ENCODE measurements around the gene B3GLCT.
"Not testable (repeated sequence)": the region's sequence is repeated elsewhere in the genome, so short reads cannot be mapped to it uniquely, and the experiment has no call there.

B3GLCT gene

DNA sequence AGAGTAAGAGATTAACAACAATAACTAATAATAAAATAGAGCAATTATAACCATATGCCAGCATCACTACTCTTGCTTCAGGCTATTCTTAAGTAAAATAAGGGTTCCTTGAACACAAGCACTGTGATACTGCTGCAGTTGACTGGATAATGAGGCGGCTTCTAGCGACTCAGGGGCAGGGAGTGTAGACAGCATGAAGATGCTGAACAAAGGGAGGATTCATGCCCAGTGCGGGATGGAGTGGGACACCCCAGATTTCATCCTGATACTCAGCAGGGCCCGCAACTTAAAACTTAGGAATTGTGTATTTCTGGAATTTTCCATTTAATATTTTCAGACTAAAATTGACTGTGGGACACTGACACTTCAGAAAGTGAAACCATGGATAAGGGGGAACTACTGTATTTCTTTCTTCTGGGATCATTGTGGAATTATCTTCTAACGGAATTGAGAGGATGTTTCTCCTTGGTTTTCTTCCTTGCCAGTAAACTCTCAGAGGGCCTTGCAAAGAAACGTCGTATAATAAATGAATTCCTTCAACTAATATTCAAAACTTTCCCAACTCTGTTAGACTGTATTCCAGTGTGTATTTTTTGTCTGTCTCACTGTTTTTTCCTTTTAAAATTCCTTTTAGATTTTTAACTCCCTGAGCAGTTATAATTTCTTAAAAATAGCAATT, 127.5 kb downstream of the B3GLCT start:
- TF ChIP-seq, protein P1, sequence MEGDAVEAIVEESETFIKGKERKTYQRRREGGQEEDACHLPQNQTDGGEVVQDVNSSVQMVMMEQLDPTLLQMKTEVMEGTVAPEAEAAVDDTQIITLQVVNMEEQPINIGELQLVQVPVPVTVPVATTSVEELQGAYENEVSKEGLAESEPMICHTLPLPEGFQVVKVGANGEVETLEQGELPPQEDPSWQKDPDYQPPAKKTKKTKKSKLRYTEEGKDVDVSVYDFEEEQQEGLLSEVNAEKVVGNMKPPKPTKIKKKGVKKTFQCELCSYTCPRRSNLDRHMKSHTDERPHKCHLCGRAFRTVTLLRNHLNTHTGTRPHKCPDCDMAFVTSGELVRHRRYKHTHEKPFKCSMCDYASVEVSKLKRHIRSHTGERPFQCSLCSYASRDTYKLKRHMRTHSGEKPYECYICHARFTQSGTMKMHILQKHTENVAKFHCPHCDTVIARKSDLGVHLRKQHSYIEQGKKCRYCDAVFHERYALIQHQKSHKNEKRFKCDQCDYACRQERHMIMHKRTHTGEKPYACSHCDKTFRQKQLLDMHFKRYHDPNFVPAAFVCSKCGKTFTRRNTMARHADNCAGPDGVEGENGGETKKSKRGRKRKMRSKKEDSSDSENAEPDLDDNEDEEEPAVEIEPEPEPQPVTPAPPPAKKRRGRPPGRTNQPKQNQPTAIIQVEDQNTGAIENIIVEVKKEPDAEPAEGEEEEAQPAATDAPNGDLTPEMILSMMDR (IDR thresholded peaks at IDR 0.05; ENCODE audit: low read depth, low read length), result no peak
- H3K4me3 ChIP-seq (ENCODE audit: low read depth, low read length), result no peak overlapping the region

DNA sequence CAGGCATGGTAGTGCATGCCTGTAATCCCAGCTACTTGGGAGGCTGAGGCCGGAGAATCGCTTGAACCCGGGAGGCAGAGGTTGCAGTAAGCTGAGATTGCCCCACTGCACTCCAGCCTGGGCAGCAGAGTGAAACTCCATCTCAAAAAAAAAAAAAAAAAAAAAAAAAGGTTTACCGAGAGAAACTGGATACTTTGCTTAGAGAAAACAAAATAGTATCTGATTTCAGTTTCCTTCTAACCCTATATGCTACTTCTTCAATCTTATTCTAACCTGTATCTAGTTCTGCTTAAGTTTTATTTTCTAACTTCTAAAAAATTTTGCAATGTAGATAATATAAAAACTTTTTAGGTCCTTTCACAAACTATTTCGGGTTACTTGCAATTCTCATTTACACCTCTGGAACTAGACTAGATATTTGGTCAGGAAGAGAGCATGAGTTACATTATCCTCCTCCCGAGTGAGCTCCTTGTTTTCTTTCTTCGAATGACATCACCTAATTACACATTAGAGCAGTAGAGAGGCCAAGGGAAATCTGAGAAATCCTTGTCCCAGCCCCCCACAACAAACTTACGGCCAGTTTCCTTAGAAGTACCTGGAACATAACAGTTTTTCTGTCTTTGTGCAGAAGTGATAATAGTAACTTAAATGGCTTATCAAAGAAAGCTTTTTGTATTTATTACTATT, 128.9 kb downstream of the B3GLCT start:
- TF ChIP-seq, protein P1 (IDR thresholded peaks at IDR 0.05; ENCODE audit: low read depth, low read length), result no peak
- no peak overlapping the region for H3K4me3 ChIP-seq (ENCODE audit: low read depth, low read length)

DNA sequence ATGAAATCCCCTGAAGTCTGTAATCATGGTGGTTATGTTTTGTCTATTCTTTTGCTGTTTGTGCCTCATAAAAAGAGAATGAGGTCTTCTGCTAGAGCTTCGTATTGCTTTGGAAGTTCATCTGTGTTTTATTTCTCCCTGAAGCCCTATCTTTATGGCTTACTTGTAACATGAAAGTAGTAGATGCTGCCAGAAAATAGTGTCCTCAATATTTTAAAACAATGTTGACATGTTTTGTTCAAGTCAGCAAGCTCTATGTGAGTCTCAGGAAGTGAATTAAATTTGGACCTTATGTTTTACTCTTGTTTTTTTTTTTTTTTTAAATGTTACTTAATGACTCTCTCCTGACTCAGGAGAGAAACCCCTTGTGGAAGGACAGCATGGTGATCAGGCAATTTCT, 130.5 kb downstream of the B3GLCT start:
- TF ChIP-seq, protein P1 (IDR thresholded peaks at IDR 0.05; ENCODE audit: low read depth, low read length), result no peak
- H3K4me3 ChIP-seq (ENCODE audit: low read depth, low read length), result no peak overlapping the region

DNA sequence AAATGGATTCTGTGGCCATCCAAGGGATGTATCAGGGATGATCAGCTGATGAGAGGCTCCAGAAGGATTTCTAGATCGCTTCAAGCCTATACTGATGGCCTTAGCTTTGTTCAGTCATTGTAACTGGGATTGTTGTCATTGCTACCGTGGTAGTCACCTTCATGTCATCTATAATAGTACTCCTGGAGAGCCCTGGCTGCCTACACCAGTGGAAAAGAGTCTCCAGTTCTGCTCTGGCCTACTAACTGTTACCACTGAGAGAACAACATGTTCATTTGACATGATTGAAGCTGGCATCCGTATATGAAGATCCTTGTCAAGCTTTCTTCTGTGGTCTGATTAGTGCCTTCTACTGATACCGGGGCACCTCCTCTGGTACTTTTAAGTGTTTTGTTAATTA, 131.3 kb downstream of the B3GLCT start:
- H3K4me3 ChIP-seq (ENCODE audit: low read depth, low read length), result no peak overlapping the region
- TF ChIP-seq, protein P1 (IDR thresholded peaks at IDR 0.05; ENCODE audit: low read depth, low read length), result no peak

DNA sequence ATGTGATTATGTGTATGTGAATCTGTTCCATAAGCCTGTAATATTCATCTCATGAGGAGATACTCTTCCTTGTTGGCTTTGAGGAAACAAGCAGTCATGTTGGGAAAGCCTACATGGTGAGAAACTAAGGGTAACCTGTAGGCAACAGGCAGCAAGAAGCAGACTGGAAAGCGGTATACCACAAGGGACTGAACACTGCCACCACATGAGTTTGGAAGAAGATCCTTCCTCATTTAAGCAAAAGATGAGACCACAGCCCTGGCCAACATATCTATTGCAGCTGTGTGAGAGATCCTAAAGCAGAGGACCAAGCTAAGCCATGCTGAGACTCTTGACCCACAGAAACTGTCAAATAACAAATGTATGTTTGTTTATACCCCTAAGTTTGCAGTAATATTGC, 134.8 kb downstream of the B3GLCT start:
- no peak overlapping the region for H3K4me3 ChIP-seq (ENCODE audit: low read depth, low read length)
- TF ChIP-seq, protein P1 (IDR thresholded peaks at IDR 0.05; ENCODE audit: low read depth, low read length), result no peak

DNA sequence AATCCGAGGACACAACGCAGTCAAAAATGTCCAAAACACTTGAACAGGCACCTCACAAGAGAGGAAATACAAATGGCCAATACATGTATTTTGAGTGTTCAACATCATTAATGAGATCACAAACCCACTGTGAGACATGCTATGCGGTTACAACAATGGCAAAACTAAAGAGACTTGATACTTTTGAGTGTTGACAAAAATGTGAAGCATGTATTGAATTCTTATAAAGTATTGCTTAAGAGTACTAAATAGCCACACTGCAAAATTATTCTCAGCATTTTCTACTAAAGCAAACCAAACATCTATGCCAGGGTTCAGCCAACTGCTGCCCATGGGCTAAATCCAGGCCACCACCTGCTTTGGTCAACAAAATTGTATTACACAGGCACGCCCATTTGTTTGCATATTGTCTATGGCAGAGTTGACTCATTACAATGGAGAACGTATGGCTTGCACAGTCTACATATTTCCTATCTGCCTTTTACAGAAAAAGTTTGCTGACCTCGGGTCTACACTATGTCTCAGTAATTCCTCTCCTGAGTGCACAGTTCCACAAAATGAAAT, 135.3 kb downstream of the B3GLCT start:
- no peak overlapping the region for H3K4me3 ChIP-seq (ENCODE audit: low read depth, low read length)
- TF ChIP-seq, protein P1 (IDR thresholded peaks at IDR 0.05; ENCODE audit: low read depth, low read length), result no peak

DNA sequence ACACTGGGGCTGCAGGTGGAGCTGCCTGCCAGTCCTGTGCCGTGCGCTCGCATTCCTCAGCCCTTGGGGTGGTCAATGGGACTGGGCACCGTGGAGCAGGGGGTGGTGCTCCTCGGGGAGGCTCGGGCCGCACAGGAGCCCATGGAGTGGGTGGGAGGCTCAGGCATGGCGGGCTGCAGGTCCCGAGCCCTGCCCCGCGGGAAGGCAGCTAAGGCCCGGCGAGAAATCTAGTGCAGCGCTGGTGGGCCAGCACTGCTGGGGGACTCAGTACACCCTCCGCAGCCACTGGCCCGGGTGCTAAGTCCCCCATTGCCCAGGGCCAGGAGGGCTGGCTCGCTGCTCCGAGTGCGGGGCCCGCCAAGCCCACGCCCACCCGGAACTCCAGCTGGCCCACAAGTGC, 139.8 kb downstream of the B3GLCT start:
- H3K4me3 ChIP-seq (ENCODE audit: low read depth, low read length), result not testable (repeated sequence)

DNA sequence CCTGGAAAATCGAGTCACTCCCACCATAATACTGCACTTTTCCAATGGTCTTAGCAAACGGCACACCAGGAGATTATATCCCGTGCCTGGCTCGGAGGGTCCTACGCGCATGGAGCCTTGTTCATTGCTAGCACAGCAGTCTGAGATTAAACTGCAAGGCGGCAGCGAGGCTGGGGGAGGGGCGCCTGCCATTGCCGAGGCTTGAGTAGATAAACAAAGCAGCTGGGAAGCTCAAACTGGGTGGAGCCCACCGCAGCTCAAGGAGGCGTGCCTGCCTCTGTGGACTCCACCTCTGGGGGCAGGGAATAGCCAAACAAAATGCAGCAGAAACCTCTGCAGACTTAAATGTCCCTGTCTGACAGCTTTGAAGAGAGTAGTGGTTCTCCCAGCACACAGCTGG, 141.1 kb downstream of the B3GLCT start:
- H3K4me3 ChIP-seq (ENCODE audit: low read depth, low read length), result not testable (repeated sequence)

All from WI38 (cell line).